Neural progenitor cell (in vitro differentiated cells): ENCODE results near the gene AGBL4.

Source experiments
- CTCF ChIP-seq: fragments of 200-600 bp; sonication (generic); IDR thresholded peaks from 2 replicates; pipeline ENCODE4 v1.5.1; 2017; ENCODE audit warnings: antibody characterized with exemption, mild to moderate bottlenecking
- EZH2 ChIP-seq: fragments of 200-600 bp; sonication (generic); IDR thresholded peaks from 2 replicates; pipeline ENCODE4 v1.6.1; 2017; ENCODE audit warnings: antibody characterized with exemption, mild to moderate bottlenecking, moderate library complexity
- EZH2phosphoT487 ChIP-seq: fragments of 200-600 bp; sonication (generic); IDR thresholded peaks from 2 replicates; pipeline ENCODE4 v1.6.1; 2017; ENCODE audit warnings: antibody characterized with exemption

- no peak for TF ChIP-seq CTCF
- no peak for TF ChIP-seq EZH2phosphoT487
- TF ChIP-seq EZH2: no peak
Measured at GRCh38 chr1:48851638-48852037, 1172.1 kb downstream of the AGBL4 start.
